Smooth muscle cell (in vitro differentiated cells): Measurements from ENCODE around the gene BCAS3. TPM values are rescaled to one million over a fixed set of nuclear protein-coding genes. Genes with fewer than 3 reads are reported as not detected.
A peak's percentile ranks its signal among the peaks of the same experiment; 100 is the strongest.

Experiments used
- DNase-seq: peaks from one replicate; lab custom pipeline; 2025; ENCODE audit not compliant: unreplicated experiment; lab: John Stamatoyannopoulos, UW
- H2AFZ ChIP-seq: fragments of 200-600 bp; sonication (generic); 2 replicates; pipeline ENCODE4 v1.6.0; 2016; ENCODE audit warnings: antibody characterized with exemption, low read depth, mild to moderate bottlenecking
- H3F3A ChIP-seq: fragments of 200-600 bp; sonication (generic); 2 replicates; pipeline ENCODE4 v1.6.0; 2017; ENCODE audit warnings: antibody characterized with exemption, low read depth
- H3K27ac ChIP-seq: fragments of 200-600 bp; sonication (generic); 2 replicates; pipeline ENCODE4 v1.5.1; 2016; ENCODE audit warnings: low read depth, mild to moderate bottlenecking
- H3K27me3 ChIP-seq: fragments of 200-600 bp; sonication (generic); 2 replicates; pipeline ENCODE4 v1.6.1; 2016; ENCODE audit warnings: low read depth, mild to moderate bottlenecking
- H3K36me3 ChIP-seq: fragments of 200-600 bp; sonication (generic); 2 replicates; pipeline ENCODE4 v1.5.1; 2016; ENCODE audit warnings: low read depth
- H3K4me1 ChIP-seq: fragments of 200-600 bp; sonication (generic); 2 replicates; pipeline ENCODE4 v1.5.1; 2016; ENCODE audit warnings: low read depth
- H3K4me2 ChIP-seq: fragments of 200-600 bp; sonication (generic); 2 replicates; pipeline ENCODE4 v1.6.0; 2016; ENCODE audit warnings: mild to moderate bottlenecking
- H3K4me3 ChIP-seq: fragments of 200-600 bp; sonication (generic); 2 replicates; pipeline ENCODE4 v1.5.1; 2016; ENCODE audit warnings: mild to moderate bottlenecking
- H3K79me2 ChIP-seq: fragments of 200-600 bp; sonication (generic); 2 replicates; pipeline ENCODE4 v1.6.0; 2016; ENCODE audit warnings: low read depth, mild to moderate bottlenecking
- H3K9ac ChIP-seq: fragments of 200-600 bp; sonication (generic); 2 replicates; pipeline ENCODE4 v1.6.0; 2016; ENCODE audit warnings: low read depth
- H3K9me3 ChIP-seq: fragments of 200-600 bp; sonication (generic); replicated peaks from 2 replicates; pipeline ENCODE4 v1.5.1; 2016; ENCODE audit warnings: low read depth
- H4K20me1 ChIP-seq: fragments of 200-600 bp; sonication (generic); 2 replicates; pipeline ENCODE4 v1.6.0; 2016; ENCODE audit warnings: low read depth
- WGBS: methylation state at CpG from one replicate; pipeline ENCODE4 v1.1.7; 2016; ENCODE audit warnings: low lambda C conversion rate; 5-methylcytosine and 5-hydroxymethylcytosine counted together
- polyA plus RNA-seq: library from polyadenylated mRNA; unstranded; fragments of >200 nt; fragmentation: Nextera tagmentation; extraction: Ambion mirVana; gene quantifications from 2 replicates; pipeline ENCODE4 v1.2.1, GENCODE V29; 2016
- total RNA-seq: library from RNA; depleted of rRNA; stranded (reverse); fragments of >200 nt; gene quantifications from 2 replicates; pipeline ENCODE4 v1.2.3, GENCODE V29; 2014
- TF ChIP-seq, protein P1 (sequence below): fragments of 200-600 bp; sonication (generic); IDR thresholded peaks from 2 replicates; pipeline ENCODE4 v1.5.1; 2017; ENCODE audit warnings: borderline replicate concordance, mild to moderate bottlenecking, antibody characterized with exemption; ENCODE audit not compliant: insufficient read depth, poor library complexity, severe bottlenecking

BCAS3 gene
- total and polyA plus RNA-seq, 2 experiments from 2014 or later: 17.2 to 54.5 TPM

GRCh38 chr17:61161615-61162134, 484.0 kb downstream of the BCAS3 start:
- no peaks in the 10 kb centered on the region for H3K9me3 ChIP-seq
- H3K36me3 ChIP-seq: no peaks in the 10 kb centered on the region
- no peaks in the 10 kb centered on the region for H4K20me1 ChIP-seq
- H3K27me3 ChIP-seq: no peaks in the 10 kb centered on the region
- H3K4me2 ChIP-seq: no peak overlapping the region
- H3K27ac ChIP-seq: peak overlapping the region; percentile 20
- no peaks in the 10 kb centered on the region for H3F3A ChIP-seq
- peaks cover 46% of the 10 kb centered on the region for H3K4me1 ChIP-seq
- DNase-seq: no peak
- TF ChIP-seq, protein P1, sequence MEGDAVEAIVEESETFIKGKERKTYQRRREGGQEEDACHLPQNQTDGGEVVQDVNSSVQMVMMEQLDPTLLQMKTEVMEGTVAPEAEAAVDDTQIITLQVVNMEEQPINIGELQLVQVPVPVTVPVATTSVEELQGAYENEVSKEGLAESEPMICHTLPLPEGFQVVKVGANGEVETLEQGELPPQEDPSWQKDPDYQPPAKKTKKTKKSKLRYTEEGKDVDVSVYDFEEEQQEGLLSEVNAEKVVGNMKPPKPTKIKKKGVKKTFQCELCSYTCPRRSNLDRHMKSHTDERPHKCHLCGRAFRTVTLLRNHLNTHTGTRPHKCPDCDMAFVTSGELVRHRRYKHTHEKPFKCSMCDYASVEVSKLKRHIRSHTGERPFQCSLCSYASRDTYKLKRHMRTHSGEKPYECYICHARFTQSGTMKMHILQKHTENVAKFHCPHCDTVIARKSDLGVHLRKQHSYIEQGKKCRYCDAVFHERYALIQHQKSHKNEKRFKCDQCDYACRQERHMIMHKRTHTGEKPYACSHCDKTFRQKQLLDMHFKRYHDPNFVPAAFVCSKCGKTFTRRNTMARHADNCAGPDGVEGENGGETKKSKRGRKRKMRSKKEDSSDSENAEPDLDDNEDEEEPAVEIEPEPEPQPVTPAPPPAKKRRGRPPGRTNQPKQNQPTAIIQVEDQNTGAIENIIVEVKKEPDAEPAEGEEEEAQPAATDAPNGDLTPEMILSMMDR: no peak
- no peak overlapping the region for H3K4me3 ChIP-seq
- no peaks in the 10 kb centered on the region for H3K79me2 ChIP-seq
- no peak overlapping the region for H2AFZ ChIP-seq
- WGBS: 76% methylated on average over 9 of the region's 9 CpGs
- H3K9ac ChIP-seq: no peak overlapping the region

DNA sequence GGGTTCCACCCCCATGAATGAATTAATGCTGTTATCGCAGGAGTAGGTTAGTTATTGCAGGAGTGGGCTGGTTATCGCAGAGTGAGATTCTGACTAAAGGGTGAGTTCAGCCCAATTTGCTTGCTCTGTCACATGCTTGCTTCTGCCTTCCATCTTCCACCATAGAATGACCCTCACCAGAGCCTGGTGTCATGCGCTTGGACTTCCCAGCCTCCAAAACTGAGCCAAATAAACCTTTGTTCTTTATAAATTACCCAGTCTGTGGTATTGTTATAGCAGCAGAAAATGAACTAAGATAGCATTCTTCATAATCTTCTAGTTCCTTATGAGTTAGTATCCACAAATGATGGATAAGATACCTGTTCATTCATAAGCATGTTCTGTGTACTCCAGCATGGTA, 486.9 kb downstream of the BCAS3 start:
- H3K27me3 ChIP-seq: no peaks in the 10 kb centered on the region
- no peak overlapping the region for H3K4me2 ChIP-seq
- H3K79me2 ChIP-seq: no peaks in the 10 kb centered on the region
- no peaks in the 10 kb centered on the region for H3K9me3 ChIP-seq
- no peak overlapping the region for H3K27ac ChIP-seq
- no peak for DNase-seq
- peaks cover 20% of the 10 kb centered on the region for H3K4me1 ChIP-seq
- no peaks in the 10 kb centered on the region for H3K36me3 ChIP-seq
- no peaks in the 10 kb centered on the region for H3F3A ChIP-seq
- TF ChIP-seq, protein P1: no peak
- WGBS: 98% methylated on average over 3 of the region's 3 CpGs
- no peak overlapping the region for H3K4me3 ChIP-seq
- H3K9ac ChIP-seq: no peak overlapping the region
- no peak overlapping the region for H2AFZ ChIP-seq
- H4K20me1 ChIP-seq: no peaks in the 10 kb centered on the region

GRCh38 chr17:61167075-61167474, 489.4 kb downstream of the BCAS3 start:
- no peak for DNase-seq

More at GRCh38 chr17:61167075-61167474, 489.4 kb downstream of the BCAS3 start:
- no peak overlapping the region for H2AFZ ChIP-seq
- no peak overlapping the region for H3K27ac ChIP-seq
- no peaks in the 10 kb centered on the region for H3K36me3 ChIP-seq
- no peaks in the 10 kb centered on the region for H3K79me2 ChIP-seq
- H3K27me3 ChIP-seq: no peaks in the 10 kb centered on the region
- no peak overlapping the region for H3K4me3 ChIP-seq
- no peaks in the 10 kb centered on the region for H4K20me1 ChIP-seq
- H3K4me1 ChIP-seq: no peaks in the 10 kb centered on the region
- TF ChIP-seq, protein P1: no peak
- no peaks in the 10 kb centered on the region for H3K9me3 ChIP-seq
- no peak overlapping the region for H3K4me2 ChIP-seq
- no peak overlapping the region for H3K9ac ChIP-seq
- no peaks in the 10 kb centered on the region for H3F3A ChIP-seq
- WGBS: 74% methylated on average over 1 of the region's 1 CpG
